Fibroblast of villous mesenchyme (primary cell): Measurements from ENCODE around the gene DROSHA. TPM values are rescaled to one million over a fixed set of nuclear protein-coding genes. Genes with fewer than 3 reads are reported as not detected.

ENCODE experiments used
- DNase-seq: peaks from one replicate; pipeline ENCODE4 v3.0.0-alpha.2; 2010; ENCODE audit warnings: low read depth
- H3K4me3 ChIP-seq: 2 replicates; pipeline ENCODE4 v1.5.1; 2011; ENCODE audit warnings: low read depth, mild to moderate bottlenecking, low read length
- total RNA-seq: library from RNA; depleted of rRNA; stranded (reverse); fragments of >200 nt; gene quantifications from 2 replicates; pipeline ENCODE4 v1.2.3, GENCODE V29; 2012
- TF ChIP-seq, protein P1 (sequence below): IDR thresholded peaks from 2 replicates; pipeline ENCODE4 v1.5.1; 2012; ENCODE audit warnings: low read depth, mild to moderate bottlenecking, low read length; ENCODE audit not compliant: insufficient read depth

The DROSHA gene
- total RNA-seq, 1 donor, result 54.8 TPM

DNA sequence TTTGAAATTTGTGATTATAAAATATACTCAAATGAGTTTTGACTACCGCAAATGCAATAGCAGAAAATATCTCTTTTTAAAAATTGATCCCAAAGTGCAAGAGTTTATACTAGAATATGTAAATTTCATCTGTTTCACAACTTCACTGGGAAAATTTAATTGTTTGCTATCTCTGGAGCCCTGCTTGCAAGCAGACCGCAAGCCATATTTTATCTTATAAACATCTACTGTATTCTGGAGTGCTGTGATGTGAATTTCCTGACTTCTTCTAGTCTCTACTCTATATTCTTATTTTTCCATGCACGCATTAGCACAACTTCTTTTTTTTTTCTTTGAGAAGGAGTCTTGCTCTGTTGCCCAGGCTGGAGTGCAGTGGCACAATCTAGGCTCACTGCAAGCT is 98.7 kb downstream of the DROSHA start:
- H3K4me3 ChIP-seq, result no peak overlapping the region
- TF ChIP-seq, protein P1, sequence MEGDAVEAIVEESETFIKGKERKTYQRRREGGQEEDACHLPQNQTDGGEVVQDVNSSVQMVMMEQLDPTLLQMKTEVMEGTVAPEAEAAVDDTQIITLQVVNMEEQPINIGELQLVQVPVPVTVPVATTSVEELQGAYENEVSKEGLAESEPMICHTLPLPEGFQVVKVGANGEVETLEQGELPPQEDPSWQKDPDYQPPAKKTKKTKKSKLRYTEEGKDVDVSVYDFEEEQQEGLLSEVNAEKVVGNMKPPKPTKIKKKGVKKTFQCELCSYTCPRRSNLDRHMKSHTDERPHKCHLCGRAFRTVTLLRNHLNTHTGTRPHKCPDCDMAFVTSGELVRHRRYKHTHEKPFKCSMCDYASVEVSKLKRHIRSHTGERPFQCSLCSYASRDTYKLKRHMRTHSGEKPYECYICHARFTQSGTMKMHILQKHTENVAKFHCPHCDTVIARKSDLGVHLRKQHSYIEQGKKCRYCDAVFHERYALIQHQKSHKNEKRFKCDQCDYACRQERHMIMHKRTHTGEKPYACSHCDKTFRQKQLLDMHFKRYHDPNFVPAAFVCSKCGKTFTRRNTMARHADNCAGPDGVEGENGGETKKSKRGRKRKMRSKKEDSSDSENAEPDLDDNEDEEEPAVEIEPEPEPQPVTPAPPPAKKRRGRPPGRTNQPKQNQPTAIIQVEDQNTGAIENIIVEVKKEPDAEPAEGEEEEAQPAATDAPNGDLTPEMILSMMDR, result no peak
- no peak for DNase-seq

DNA sequence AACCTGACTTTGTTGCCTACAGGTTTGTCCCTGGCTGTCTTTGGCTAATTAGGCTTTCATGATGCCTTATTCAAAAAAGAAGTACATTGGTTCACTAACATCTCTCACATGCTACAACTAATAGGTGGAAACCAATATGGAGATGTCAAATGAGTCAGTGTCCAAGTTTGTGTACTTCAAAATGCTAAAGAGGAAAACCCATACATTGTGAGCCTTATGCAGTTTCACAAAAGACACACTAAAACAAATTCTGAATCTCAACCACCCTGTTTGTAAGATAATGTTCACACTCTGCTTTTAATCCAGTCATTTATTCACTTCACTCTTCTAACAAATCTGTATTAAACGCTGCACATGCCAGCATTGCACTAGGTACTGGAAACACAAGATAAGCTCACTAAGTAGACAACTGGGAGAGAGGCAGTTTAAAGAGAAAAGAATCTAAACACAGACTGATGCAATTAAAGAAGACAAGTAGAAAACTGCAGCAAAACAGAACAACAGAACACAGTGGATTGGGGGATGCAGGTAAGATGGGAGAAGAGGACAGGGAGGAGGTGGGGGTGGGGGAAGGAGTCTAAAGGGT is 104.1 kb downstream of the DROSHA start:
- DNase-seq, result no peak
- H3K4me3 ChIP-seq, result no peak overlapping the region
- TF ChIP-seq, protein P1, result no peak

DNA sequence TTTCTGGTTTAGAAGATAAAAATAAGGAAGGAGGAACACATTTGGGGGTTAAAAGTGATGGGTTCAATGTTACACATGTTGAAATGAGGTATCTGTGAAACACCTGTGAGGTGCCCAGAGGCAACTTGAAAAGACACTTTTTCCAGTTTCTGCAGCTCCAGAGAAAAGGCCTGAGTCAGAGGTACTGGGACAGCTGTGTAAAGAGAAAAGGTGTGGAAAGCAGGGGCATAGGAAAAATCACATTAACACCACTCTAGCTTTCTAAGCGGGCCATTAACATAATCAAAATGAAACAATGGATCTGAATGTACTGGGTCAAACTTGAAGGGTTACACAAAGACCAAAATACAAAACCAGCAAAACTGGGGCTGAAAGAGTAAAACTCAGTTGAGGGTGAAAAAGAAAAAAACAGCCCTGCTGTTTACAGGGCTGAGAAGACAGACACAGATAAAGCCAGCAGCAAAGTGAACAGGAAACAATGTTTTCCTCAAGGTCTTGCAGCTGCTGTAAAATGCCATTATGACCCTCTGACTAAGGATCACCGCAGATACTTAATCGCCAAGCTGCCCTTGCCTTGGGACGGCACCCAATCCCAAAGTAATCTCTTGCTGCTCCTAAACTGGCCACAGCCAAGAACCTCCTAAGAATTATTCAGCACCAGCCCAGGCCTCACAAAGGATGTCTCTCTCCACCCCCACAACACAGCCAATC is 104.7 kb downstream of the DROSHA start:
- no peak for DNase-seq
- H3K4me3 ChIP-seq, result no peak overlapping the region
- TF ChIP-seq, protein P1, result no peak

DNA sequence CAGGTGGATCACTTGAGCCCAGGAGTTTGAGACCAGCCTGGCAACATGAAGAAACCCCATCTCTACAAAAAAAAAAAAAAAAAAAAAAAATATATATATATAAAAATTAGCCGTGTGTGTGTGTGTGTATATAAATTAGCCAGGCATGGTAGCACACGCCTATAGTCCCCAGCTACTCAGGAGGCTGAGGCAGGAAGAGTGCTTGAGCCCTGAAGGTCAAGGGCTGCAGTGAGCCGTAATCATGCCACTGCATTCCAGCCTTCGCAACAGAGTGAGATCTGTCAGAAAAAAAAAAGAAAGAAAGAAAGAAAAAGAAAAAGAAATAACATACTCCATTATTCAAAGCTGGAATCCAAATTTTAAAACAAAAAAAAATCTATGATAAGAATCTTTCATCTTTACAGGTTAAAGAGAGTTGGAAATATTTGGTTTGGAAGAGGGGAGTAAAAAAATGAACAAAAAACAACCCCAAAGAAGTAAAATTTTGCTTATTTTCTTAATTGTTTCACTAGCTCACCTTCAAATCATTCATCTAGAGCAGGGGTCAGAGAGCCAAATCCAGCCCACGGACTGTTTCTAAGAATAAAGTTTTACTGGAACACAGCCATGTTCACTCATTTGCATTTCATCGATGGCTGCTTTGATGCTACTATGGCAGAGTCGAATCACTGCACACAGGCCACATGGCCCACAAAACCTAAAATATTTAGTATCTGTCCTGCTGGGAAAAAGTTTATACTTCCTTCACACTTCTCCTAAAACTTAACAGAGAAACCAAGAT is 109.9 kb downstream of the DROSHA start:
- H3K4me3 ChIP-seq, result no peak overlapping the region
- TF ChIP-seq, protein P1, result no peak
- no peak for DNase-seq

DNA sequence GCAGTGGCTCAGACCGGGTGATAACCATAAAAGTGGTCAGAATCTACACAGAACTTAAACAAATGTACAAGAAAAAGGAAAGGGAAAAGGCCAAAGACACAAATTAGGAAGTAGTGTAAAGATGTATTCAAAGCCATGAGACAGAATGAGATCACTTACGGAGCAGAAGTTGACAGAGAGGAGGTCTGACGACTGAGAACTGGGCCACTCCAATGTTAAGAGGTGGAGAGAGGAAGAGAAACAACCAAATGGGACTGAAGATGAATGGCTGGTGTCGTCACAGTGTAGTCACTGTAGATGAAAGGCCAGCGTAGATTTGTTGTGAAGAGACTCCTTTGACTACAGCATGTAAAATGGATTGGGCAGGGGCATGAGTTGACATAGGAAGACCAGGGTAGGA is 114.4 kb downstream of the DROSHA start:
- no peak overlapping the region for H3K4me3 ChIP-seq
- DNase-seq, result no peak
- TF ChIP-seq, protein P1, result no peak

DNA sequence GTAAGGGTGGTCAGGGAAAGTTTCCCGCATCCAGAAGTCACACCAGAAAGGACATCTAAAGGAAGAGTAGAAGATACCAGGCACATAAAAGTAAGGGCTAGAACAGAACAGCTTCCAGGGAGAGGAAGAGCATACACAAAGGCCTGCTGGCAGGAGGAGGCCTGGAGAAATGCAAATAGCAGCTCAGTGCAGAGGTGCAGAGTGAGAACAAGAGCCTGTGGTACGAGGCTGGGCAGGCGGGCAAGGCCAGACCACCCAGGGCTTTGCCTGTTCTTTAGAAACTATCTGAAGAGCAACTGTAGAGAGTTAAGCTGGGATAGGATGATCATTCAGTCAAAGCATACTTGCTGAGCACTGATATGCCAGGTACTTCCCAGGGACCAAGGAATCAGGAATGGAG is 115.3 kb downstream of the DROSHA start:
- H3K4me3 ChIP-seq, result no peak overlapping the region
- no peak for DNase-seq
- TF ChIP-seq, protein P1, result no peak
